Activated naive CD8-positive, alpha-beta T cell (primary cell): Measurements from ENCODE around the gene MIP.
"Not testable (repeated sequence)": the region's sequence is repeated elsewhere in the genome, so short reads cannot be mapped to it uniquely, and the experiment has no call there.

Source experiments
- H3K27ac Mint-ChIP-seq: one replicate; pipeline ENCODE4 v1.8.0; 2021; ENCODE audit warnings: mixed read lengths
- H3K27me3 Mint-ChIP-seq: one replicate; pipeline ENCODE4 v1.8.0; 2021; ENCODE audit warnings: mixed read lengths
- H3K36me3 Mint-ChIP-seq: one replicate; pipeline ENCODE4 v1.8.0; 2021; ENCODE audit warnings: mixed read lengths
- H3K4me1 Mint-ChIP-seq: one replicate; pipeline ENCODE4 v1.8.0; 2021; ENCODE audit warnings: low read depth, mixed read lengths
- H3K4me3 Mint-ChIP-seq: one replicate; pipeline ENCODE4 v1.8.0; 2021; ENCODE audit warnings: mild to moderate bottlenecking, mixed read lengths
- H3K9me3 Mint-ChIP-seq: one replicate; pipeline ENCODE4 v1.8.0; 2021; ENCODE audit warnings: low read depth, mixed read lengths

Gene MIP

GRCh38 chr12:56454557-56454956 is at the start of gene MIP:
MIP (minus strand) TSS chr12:56454657; CDS start chr12:56454613, 44 bp downstream.
- H3K4me1 Mint-ChIP-seq, result peaks cover 5% of the 10 kb centered on the region
- no peaks in the 10 kb centered on the region for H3K27me3 Mint-ChIP-seq
- H3K27ac Mint-ChIP-seq, result no peak within 1 kb of the TSS
- no peaks in the 10 kb centered on the region for H3K36me3 Mint-ChIP-seq
- no peak within 1 kb of the TSS for H3K4me3 Mint-ChIP-seq
- H3K9me3 Mint-ChIP-seq, result no peaks in the 10 kb centered on the region

DNA sequence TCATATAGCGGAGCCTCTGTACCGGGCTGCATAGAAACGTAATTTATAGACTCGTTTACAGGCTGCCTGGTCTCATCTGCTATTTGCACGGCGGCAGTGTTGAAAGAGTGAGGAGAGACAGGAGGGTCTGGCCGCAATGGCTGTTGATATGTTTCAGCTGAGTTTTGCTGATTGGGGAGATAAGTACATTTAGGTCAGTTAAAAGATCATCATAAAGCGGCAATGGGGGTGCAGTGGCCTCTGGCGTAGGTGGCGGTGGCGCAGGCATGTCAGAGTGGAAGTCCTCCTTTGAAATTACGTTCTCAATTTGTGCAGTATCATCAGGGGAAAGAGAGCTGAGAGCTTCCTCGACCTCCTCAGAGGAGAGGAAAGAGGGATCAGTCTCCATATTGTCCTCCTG is 45.4 kb upstream of the MIP start:
- not testable (repeated sequence) for H3K4me3 Mint-ChIP-seq, H3K27ac Mint-ChIP-seq, H3K9me3 Mint-ChIP-seq, H3K36me3 Mint-ChIP-seq, H3K4me1 Mint-ChIP-seq, H3K27me3 Mint-ChIP-seq

DNA sequence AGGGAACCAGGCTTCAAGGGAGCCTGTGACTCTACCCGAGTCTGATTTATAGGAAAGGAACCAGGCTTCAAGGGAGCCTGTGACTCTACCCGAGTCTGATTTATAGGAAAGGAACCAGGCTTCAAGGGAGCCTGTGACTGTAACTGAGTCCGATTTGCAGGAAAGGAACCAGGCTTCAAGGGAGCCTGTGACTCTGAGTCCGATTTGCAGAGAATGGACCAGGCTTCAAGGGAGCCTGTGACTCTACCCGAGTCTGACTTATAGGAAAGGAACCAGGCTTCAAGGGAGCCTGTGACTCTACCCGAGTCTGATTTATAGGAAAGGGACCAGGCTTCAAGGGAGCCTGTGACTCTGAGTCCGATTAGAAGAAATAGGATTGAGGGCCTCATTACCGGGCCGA is 45.0 kb upstream of the MIP start:
- H3K4me3 Mint-ChIP-seq, H3K36me3 Mint-ChIP-seq, H3K4me1 Mint-ChIP-seq, H3K9me3 Mint-ChIP-seq, H3K27ac Mint-ChIP-seq, H3K27me3 Mint-ChIP-seq: not testable (repeated sequence)

GRCh38 chr12:56498126-56498902 is 43.9 kb upstream of the MIP start:
- not testable (repeated sequence) for H3K9me3 Mint-ChIP-seq, H3K4me1 Mint-ChIP-seq, H3K27me3 Mint-ChIP-seq, H3K36me3 Mint-ChIP-seq, H3K4me3 Mint-ChIP-seq, H3K27ac Mint-ChIP-seq

DNA sequence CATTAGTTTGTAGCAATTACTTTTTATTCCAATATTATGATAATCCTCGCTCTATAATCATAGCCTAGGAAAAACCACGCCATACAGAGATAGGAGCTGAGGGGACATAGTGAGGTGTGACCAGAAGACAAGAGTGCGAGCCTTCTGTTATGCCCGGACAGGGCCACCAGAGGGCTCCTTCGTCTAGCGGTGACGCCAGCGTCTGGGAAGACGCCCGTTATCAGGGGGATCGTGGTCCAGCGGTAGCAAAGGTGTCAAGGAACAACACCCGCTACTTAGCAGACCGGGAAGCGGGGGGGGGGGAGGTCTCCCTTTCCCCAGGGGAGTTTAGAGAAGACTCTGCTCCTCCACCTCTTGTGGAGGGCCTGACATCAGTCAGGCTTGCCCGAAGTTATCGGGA is 42.2 kb upstream of the MIP start:
- not testable (repeated sequence) for H3K27ac Mint-ChIP-seq, H3K36me3 Mint-ChIP-seq, H3K4me1 Mint-ChIP-seq, H3K9me3 Mint-ChIP-seq, H3K27me3 Mint-ChIP-seq
- peak overlapping the region; percentile 56 for H3K4me3 Mint-ChIP-seq

DNA sequence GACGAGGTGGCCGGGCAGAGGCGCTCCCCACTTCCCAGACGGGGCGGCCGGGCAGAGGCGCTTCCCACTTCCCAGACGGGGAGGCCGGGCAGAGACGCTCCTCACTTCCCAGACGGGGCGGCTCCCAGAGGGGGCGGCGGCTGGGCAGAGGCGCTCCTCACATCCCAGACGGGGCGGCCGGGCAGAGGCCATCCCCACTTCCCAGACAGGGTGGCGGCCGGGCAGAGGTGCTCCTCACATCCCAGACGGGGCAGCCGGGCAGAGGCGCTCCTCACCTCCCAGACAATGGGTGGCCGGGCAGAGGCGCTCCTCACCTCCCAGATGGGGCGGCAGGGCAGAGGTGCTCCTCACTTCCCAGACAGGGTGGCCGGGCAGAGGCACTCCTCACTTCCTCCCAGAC is 40.0 kb upstream of the MIP start:
- not testable (repeated sequence) for H3K4me1 Mint-ChIP-seq, H3K27ac Mint-ChIP-seq, H3K36me3 Mint-ChIP-seq, H3K27me3 Mint-ChIP-seq, H3K4me3 Mint-ChIP-seq, H3K9me3 Mint-ChIP-seq

- not testable (repeated sequence) for H3K4me3 Mint-ChIP-seq, H3K27me3 Mint-ChIP-seq, H3K27ac Mint-ChIP-seq, H3K9me3 Mint-ChIP-seq, H3K36me3 Mint-ChIP-seq, H3K4me1 Mint-ChIP-seq
Observed at GRCh38 chr12:56494106-56494415, 39.6 kb upstream of the MIP start.

DNA sequence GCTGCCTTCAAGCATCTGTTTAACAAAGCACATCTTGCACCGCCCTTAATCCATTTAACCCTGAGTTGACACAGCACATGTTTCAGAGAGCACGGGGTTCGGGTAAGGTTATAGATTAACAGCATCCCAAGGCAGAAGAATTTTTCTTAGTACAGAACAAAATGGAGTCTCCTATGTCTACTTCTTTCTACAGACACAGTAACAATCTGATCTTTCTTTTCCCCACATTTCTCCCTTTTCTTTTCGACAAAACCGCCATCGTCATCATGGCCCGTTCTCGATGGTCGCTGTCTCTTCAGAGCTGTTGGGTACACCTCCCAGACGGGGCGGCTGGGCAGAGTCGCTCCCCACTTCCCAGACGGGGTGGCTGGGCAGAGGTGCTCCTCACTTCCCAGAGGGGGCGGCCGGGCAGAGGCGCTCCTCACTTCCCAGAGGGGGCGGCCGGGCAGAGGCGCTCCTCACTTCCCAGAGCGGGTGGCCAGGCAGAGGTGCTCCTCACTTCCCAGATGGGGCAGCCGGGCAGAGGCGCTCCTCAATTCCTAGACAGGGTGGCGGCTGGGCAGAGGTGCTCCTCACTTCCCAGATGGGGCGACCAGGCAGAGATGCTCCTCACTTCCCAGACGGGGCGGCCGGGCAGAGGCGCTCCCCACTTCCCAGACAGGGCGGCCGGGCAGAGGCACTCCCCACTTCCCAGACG is 39.1 kb upstream of the MIP start:
- not testable (repeated sequence) for H3K4me3 Mint-ChIP-seq, H3K4me1 Mint-ChIP-seq, H3K27me3 Mint-ChIP-seq, H3K27ac Mint-ChIP-seq, H3K9me3 Mint-ChIP-seq, H3K36me3 Mint-ChIP-seq

GRCh38 chr12:56490360-56490759 is 35.9 kb upstream of the MIP start:
- Mint-ChIP-seq H3K9me3 (no peaks in the 10 kb centered on the region), H3K27ac (no peak overlapping the region), H3K4me3 (no peak overlapping the region), H3K27me3 (peaks cover 3% of the 10 kb centered on the region), H3K4me1 (peaks cover 15% of the 10 kb centered on the region), H3K36me3 (no peaks in the 10 kb centered on the region)

DNA sequence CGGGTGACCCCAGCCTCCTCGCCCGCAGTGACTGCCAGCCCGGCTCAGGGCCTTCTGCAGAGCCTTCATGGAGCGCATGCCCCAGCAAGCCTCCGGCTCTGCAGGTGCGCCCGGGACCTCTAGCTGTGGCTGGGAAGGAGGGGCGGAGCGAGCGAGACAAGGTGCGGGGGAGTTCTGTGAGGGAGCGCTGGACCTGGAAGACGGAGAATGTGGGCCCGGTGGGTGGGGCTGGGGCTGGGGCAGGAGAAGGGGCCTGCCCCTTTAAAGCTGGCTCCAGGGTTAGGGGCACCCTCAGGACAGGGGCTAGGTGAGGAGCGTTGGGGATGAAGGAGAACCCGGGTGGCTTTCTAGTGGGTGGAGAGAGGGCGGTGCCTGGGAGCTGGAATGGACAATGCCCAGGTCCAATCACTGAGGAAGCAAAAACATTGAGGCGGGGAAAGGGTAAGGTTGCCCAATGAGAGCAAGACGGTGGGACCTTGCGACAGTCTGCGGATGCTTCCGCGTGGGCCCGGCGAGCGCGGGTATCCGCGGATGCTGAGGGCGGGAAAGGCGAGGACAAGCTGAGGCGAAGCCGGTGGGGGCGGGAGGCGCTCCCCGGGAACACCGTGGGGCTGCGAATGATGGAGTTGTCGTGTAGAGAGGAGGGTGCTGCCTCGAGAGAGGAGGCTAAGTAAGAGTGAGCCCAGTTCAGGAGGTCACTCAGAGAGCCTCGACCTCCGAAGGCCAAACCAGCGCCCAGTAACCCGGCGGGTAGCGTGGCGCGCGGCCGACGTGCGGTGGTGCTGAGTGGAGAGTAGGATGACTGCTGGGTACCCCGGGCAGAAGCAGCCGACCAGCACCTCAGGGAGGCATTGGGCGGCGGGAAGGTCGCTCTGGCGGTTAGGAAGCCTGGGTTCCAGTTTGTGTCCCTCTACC is 33.8 kb upstream of the MIP start, which contains the start of gene GLS2:
GLS2 (minus strand) TSS at position 121 of the 915 bp plus-strand sequence; CDS start at position 78, 43 bp downstream.
- Mint-ChIP-seq H3K4me1 (peaks cover 15% of the 10 kb centered on the region), H3K9me3 (no peaks in the 10 kb centered on the region), H3K36me3 (no peaks in the 10 kb centered on the region), H3K27me3 (peaks cover 3% of the 10 kb centered on the region), H3K27ac (peak within 1 kb of the TSS; percentile 41), H3K4me3 (peak within 1 kb of the TSS; percentile 90)

- peaks cover 15% of the 10 kb centered on the region for H3K4me1 Mint-ChIP-seq
- H3K36me3 Mint-ChIP-seq, result no peaks in the 10 kb centered on the region
- H3K9me3 Mint-ChIP-seq, result no peaks in the 10 kb centered on the region
- H3K4me3 Mint-ChIP-seq, result peak overlapping the region; percentile 90
- peaks cover 3% of the 10 kb centered on the region for H3K27me3 Mint-ChIP-seq
- peak overlapping the region; percentile 41 for H3K27ac Mint-ChIP-seq
Observed at GRCh38 chr12:56487448-56488040, 33.1 kb upstream of the MIP start.

- Mint-ChIP-seq H3K27me3 (peaks cover 3% of the 10 kb centered on the region), H3K9me3 (no peaks in the 10 kb centered on the region), H3K36me3 (no peaks in the 10 kb centered on the region), H3K27ac (no peak overlapping the region), H3K4me1 (peaks cover 15% of the 10 kb centered on the region), H3K4me3 (peak overlapping the region; percentile 90)
Observed at GRCh38 chr12:56486694-56487093, 32.2 kb upstream of the MIP start.

- Mint-ChIP-seq H3K27ac (no peak overlapping the region), H3K4me1 (peaks cover 22% of the 10 kb centered on the region), H3K36me3 (no peaks in the 10 kb centered on the region), H3K27me3 (no peaks in the 10 kb centered on the region), H3K9me3 (no peaks in the 10 kb centered on the region), H3K4me3 (no peak overlapping the region)
Observed at GRCh38 chr12:56484566-56484965, 30.1 kb upstream of the MIP start.

GRCh38 chr12:56479625-56480024 is 25.2 kb upstream of the MIP start:
- Mint-ChIP-seq H3K4me3 (no peak overlapping the region), H3K4me1 (peaks cover 7% of the 10 kb centered on the region), H3K9me3 (no peaks in the 10 kb centered on the region), H3K27me3 (no peaks in the 10 kb centered on the region), H3K27ac (no peak overlapping the region), H3K36me3 (no peaks in the 10 kb centered on the region)
